Muscle of leg (tissue), 11 donors: ENCODE measurements around the gene QRICH1. TPM values are rescaled to one million over a fixed set of nuclear protein-coding genes. Genes with fewer than 3 reads are reported as not detected.

Experiments used
- DNase-seq: peaks from one replicate; pipeline ENCODE4 v3.0.0; 2013
- H3K27ac ChIP-seq: one replicate; pipeline ENCODE4 v1.5.1; 2013; ENCODE audit warnings: mild to moderate bottlenecking, low read length, control low read depth
- H3K27me3 ChIP-seq: one replicate; pipeline ENCODE4 v1.6.1; 2013; ENCODE audit warnings: low read length; ENCODE audit not compliant: control insufficient read depth, insufficient read depth
- H3K36me3 ChIP-seq: one replicate; pipeline ENCODE4 v1.6.1; 2013; ENCODE audit warnings: low read length; ENCODE audit not compliant: control insufficient read depth, insufficient read depth
- H3K4me1 ChIP-seq: one replicate; pipeline ENCODE4 v1.6.1; 2013; ENCODE audit warnings: low read length; ENCODE audit not compliant: control insufficient read depth, insufficient read depth
- H3K4me3 ChIP-seq: one replicate; pipeline ENCODE4 v1.5.1; 2013; ENCODE audit warnings: low read length, control low read depth
- H3K9me3 ChIP-seq: replicated peaks from 2 replicates; pipeline ENCODE4 v1.6.1; 2013; ENCODE audit warnings: low read depth, low read length; ENCODE audit not compliant: control insufficient read depth
- WGBS: methylation state at CpG from one replicate; pipeline ENCODE4 v1.1.5; 2013; ENCODE audit warnings: missing lambda C conversion rate; ENCODE audit not compliant: insufficient coverage; 5-methylcytosine and 5-hydroxymethylcytosine counted together
- polyA plus RNA-seq, 8 donors: library from polyadenylated mRNA; unstranded; fragments of 120-200 nt; gene quantifications; one replicate each; pipeline versions ENCODE4 v1.2.1 to v1.2.3, GENCODE V29; 2013; ENCODE audit warnings: inconsistent platforms in 1 of 8, low replicate concordance in 1 of 8; ENCODE audit not compliant: insufficient read length in 8 of 8, insufficient read depth in 1 of 8
- total RNA-seq: library from RNA; stranded (reverse); fragments of 120-200 nt; gene quantifications from one replicate; pipeline ENCODE4 v1.2.4, GENCODE V29; 2013

QRICH1 gene
- total and polyA plus RNA-seq, 9 donors, result 48.4 to 67.4 (median 56.9) TPM

DNA sequence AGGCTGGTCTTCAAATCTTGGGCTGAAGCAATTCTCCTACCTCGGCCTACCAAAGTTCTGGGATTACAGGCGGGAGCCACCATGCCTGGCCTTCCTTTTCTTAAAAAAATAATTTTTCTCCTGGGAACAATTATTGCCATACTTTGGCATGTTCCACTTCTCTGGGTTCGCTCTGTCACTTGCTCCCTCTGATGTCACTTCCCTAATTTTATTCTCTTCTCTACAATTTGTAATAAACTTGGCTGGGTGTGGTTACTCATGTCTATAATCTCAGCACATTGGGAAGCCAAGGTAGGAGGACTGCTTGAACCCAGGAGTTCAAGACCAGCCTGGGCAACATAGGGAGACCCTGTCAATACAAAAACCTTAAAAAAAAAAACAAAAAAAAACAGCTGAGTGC is 58.6 kb downstream of the QRICH1 start:
- peaks cover 61% of the 10 kb centered on the region for H3K36me3 ChIP-seq
- H3K4me1 ChIP-seq, result no peaks in the 10 kb centered on the region
- no peak overlapping the region for H3K27ac ChIP-seq
- no peaks in the 10 kb centered on the region for H3K9me3 ChIP-seq
- DNase-seq, result no peak
- 100% methylated on average over 1 of the region's 3 CpGs for WGBS
- H3K4me3 ChIP-seq, result no peak overlapping the region
- H3K27me3 ChIP-seq, result no peaks in the 10 kb centered on the region

GRCh38 chr3:49034650-49035049 is 59.2 kb downstream of the QRICH1 start:
- Histone ChIP-seq H3K27ac (no peak overlapping the region), H3K9me3 (no peaks in the 10 kb centered on the region), H3K36me3 (peaks cover 64% of the 10 kb centered on the region), H3K4me1 (no peaks in the 10 kb centered on the region), H3K4me3 (no peak overlapping the region), H3K27me3 (no peaks in the 10 kb centered on the region)
- 96% methylated on average over 2 of the region's 2 CpGs for WGBS
- no peak for DNase-seq

DNA sequence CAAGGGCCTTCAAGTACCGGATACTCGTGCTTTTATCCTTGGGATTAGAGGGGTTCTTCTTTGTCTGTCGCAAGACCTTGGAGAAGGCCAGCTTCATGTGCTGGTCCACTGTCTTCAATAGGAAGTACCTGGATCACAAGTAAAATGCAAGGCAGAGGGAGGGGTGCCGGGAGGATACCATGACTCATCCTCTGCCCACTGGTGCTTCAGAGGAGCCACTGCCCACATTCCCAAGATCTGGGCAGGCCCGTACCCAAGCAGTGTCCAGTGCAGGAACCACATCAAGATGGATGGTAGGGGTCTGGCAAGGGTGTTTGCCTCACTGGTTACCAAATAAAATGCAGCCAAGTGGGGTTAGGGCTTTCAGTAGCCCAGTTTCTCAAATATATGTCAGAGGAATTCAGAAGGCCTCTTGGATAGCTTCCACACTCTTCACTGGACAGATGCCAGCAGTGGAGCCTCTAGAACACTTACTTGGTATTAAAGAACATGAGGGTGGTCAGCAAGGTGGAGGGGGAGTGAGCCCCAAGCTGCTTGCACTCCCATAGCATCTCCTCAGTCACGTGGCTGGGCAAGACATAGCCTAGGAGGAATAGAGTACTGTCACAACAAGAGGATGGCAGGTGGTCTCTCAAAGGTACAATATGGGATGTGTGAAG is 61.1 kb downstream of the QRICH1 start:
- no peak overlapping the region for H3K27ac ChIP-seq
- DNase-seq, result peak; percentile 12
- no peaks in the 10 kb centered on the region for H3K9me3 ChIP-seq
- no peaks in the 10 kb centered on the region for H3K27me3 ChIP-seq
- H3K36me3 ChIP-seq, result peaks cover 64% of the 10 kb centered on the region
- H3K4me3 ChIP-seq, result no peak overlapping the region
- H3K4me1 ChIP-seq, result peaks cover 13% of the 10 kb centered on the region
- WGBS, result no CpG with 5 or more reads among the region's 6 CpGs

DNA sequence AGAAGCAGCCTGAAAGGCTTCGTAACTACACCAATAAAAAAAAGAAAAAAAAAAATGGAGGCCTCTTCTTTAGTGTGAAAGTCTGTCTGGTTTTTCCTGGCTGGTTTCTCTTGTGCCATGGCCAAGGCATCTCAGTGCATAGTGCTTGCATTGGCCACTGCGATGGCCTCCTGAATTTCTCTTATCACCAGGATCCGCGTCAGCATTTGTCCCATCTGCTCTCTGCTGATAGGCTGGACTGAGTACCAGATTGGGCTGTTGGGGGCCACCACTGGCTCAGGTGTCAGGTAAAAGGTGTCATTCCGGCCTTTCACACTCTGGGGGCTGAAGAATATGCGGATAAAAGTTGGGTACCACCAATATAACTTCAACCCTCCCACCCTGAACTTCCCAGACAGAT is 63.5 kb downstream of the QRICH1 start:
- DNase-seq, result peak; percentile 17
- Histone ChIP-seq H3K27me3 (no peaks in the 10 kb centered on the region), H3K4me3 (no peak overlapping the region), H3K4me1 (peaks cover 23% of the 10 kb centered on the region), H3K36me3 (peaks cover 79% of the 10 kb centered on the region), H3K9me3 (no peaks in the 10 kb centered on the region), H3K27ac (no peak overlapping the region)
- WGBS, result 79% methylated on average over 2 of the region's 6 CpGs

- WGBS, result no CpG with 5 or more reads among the region's 7 CpGs
- peaks cover 24% of the 10 kb centered on the region for H3K4me1 ChIP-seq
- H3K4me3 ChIP-seq, result peak overlapping the region; percentile 99
Measured at GRCh38 chr3:49029563-49029884, 64.3 kb downstream of the QRICH1 start.

DNA sequence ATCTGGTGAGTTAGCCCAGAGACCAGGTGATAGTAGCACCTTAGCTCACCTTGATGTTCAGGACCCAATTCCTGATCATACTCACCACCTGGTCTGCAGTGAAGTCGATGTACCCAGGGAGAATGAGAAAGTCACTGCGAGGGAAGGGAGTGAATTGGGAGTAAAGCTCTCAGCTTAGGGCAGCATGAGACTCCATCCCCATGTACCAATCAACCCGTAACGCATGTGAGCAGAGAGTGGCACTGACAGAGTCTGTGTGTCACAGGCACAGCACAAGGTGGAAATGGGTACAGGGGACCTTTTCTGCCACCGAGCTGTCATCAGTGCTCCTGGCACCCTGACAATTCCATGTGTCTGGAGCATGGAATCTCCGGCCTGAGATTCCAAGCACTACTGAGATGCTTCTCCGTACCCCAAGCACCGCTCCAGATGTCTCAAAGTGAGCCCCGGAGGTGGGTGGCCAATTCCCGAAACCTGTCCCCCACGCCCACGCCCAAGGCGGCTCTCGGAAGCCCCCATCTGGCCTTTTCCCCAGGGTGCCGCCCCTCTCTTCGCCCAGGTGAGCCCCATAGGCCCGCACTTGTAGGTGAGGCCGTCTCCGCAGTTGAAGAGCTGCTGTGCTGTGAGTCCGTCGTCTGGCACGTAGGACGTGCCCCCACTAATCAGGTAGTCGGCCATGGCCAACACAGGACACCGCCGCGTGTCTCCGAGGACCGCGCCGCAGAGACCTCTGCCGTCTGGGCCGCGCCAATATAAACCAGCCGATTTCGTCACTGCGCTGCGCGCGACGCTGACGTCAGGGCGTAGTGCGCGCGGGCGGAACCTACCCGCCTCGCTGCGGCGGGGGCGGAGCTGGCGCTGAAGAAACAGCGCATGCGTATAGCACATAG is 65.0 kb downstream of the QRICH1 start, which contains the start of gene IMPDH2:
Gene IMPDH2 (minus strand): TSS at position 726 of the 890 bp plus-strand sequence. CDS start 48 bp downstream, at position 678.
- WGBS, result 0% methylated on average over 51 of the region's 55 CpGs
- DNase-seq, result peak; percentile 97
- Histone ChIP-seq H3K4me1 (peaks cover 24% of the 10 kb centered on the region), H3K27ac (peak within 1 kb of the TSS; percentile 96), H3K36me3 (peaks cover 79% of the 10 kb centered on the region), H3K9me3 (no peaks in the 10 kb centered on the region), H3K27me3 (no peaks in the 10 kb centered on the region), H3K4me3 (peak within 1 kb of the TSS; percentile 99)

More at GRCh38 chr3:49029563-49029884, 64.3 kb downstream of the QRICH1 start:
- Histone ChIP-seq H3K9me3 (no peaks in the 10 kb centered on the region), H3K27ac (peak overlapping the region; percentile 87), H3K27me3 (no peaks in the 10 kb centered on the region), H3K36me3 (peaks cover 79% of the 10 kb centered on the region)
- DNase-seq, result no peak

GRCh38 chr3:49028298-49028672 is 65.6 kb downstream of the QRICH1 start:
- no peaks in the 10 kb centered on the region for H3K9me3 ChIP-seq
- H3K4me1 ChIP-seq, result peaks cover 25% of the 10 kb centered on the region
- peak; percentile 14 for DNase-seq
- WGBS, result 25% methylated on average over 1 of the region's 4 CpGs
- H3K36me3 ChIP-seq, result peaks cover 85% of the 10 kb centered on the region
- H3K27me3 ChIP-seq, result no peaks in the 10 kb centered on the region
- peak overlapping the region; percentile 99 for H3K4me3 ChIP-seq
- H3K27ac ChIP-seq, result peak overlapping the region; percentile 96

DNA sequence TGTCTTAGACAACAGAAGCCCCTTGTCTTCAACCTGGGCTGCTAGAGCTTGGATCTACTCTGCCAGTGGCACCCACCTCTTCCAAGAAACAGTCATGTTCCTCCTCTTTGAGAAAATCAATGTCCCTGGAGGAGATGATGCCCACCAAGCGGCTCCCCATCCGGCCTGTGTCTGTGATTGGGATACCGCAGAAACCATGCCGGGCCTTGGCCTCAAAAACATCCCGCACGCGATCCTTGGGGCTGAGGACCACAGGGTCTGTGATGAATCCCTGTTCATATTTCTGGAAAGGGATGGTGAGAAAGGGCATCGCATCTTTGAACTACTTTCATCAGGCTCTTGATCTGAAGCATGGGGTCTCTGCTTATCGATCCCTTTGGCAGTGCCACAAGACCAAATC is 66.2 kb downstream of the QRICH1 start:
- DNase-seq, result peak; percentile 16
- Histone ChIP-seq H3K9me3 (no peaks in the 10 kb centered on the region), H3K36me3 (peaks cover 84% of the 10 kb centered on the region), H3K4me1 (peaks cover 32% of the 10 kb centered on the region), H3K4me3 (no peak overlapping the region), H3K27me3 (no peaks in the 10 kb centered on the region), H3K27ac (no peak overlapping the region)
- WGBS, result 97% methylated on average over 4 of the region's 9 CpGs

DNA sequence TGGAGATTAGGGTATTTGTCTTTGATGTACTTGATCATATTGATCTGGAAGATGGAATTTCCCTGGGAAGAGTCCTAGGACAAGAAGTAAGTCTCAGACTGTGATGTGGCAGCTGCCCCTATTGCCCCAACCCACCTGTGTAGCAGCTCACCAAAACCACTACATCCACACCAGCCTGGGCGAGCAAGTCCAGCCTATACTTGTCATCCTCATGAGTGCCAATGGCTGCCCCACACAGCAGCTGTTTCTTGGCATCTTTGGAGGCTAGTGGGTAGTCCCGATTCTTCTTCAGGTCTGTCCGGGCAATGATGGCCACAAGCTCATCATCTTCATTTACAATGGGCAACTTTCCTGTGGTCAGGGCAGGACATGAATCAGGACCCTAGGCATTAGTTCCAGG is 67.3 kb downstream of the QRICH1 start:
- H3K4me3 ChIP-seq, result no peak overlapping the region
- no CpG with 5 or more reads among the region's 3 CpGs for WGBS
- peaks cover 73% of the 10 kb centered on the region for H3K36me3 ChIP-seq
- no peaks in the 10 kb centered on the region for H3K27me3 ChIP-seq
- H3K9me3 ChIP-seq, result no peaks in the 10 kb centered on the region
- H3K4me1 ChIP-seq, result peaks cover 35% of the 10 kb centered on the region
- DNase-seq, result no peak
- no peak overlapping the region for H3K27ac ChIP-seq

DNA sequence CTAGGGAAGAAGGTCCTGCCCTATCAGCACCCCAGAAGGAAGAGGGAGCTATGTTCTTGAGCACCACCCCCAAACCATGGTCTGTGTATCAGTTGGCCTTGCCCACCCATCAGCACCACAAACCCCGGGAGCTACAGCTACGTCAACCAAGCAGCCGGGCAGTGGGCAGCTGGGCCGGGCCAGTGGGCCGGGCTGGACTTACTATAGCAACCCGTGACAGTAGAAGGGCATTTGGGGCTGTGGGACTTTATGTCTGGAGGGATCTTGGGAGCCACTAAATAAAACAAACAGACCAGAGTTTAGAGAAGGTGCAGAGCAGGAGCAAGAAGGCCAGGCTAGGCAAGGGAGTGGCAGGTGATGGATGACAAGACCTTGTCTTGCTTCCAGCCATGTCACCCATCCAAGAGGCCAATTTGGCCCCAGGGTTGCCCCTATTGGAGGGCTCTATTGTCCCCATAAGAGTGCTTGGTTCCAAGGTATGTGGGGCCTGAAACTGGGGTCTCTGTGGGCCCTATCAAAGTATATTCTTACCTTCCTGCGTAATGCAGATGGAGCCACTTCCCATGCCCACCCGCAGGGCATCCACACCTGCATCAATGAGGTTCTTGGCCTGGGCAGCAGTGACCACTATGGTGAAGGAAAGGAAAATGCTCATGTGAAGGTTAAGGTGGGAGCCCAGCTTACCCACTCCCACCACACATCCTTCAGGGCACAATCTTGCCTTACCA is 67.9 kb downstream of the QRICH1 start:
- Histone ChIP-seq H3K36me3 (peaks cover 67% of the 10 kb centered on the region), H3K27me3 (no peaks in the 10 kb centered on the region), H3K4me3 (no peak overlapping the region), H3K27ac (no peak overlapping the region), H3K9me3 (no peaks in the 10 kb centered on the region), H3K4me1 (peaks cover 35% of the 10 kb centered on the region)
- DNase-seq, result no peak
- WGBS, result no CpG with 5 or more reads among the region's 8 CpGs
